IMR-90 (cell line): ENCODE measurements around the gene EREG. TPM values are rescaled to one million over a fixed set of nuclear protein-coding genes. Genes with fewer than 3 reads are reported as not detected.

Source experiments
- ATAC-seq: fragments of 200-7000 bp; cut with Tn5 transposase; 2 replicates; pipeline ENCODE4 v1.9.1; 2020; ENCODE audit warnings: low read depth, mild to moderate bottlenecking, moderate library complexity
- BruUV-seq: library from RNA; stranded (reverse); fragments of 400-500 nt; replicated peaks from 2 replicates; lab custom pipeline; 2021; lab: Mats Ljungman, UMichigan
- CTCF ChIA-PET: fragments of 300-600 bp; formaldehyde crosslinking; extraction: SDS; loops from one replicate; lab custom pipeline; 2021; ENCODE audit warnings: antibody characterized with exemption; lab: Yijun Ruan, JAX
- POLR2A ChIA-PET: fragments of 300-600 bp; sonication (Branson Sonifier 250); formaldehyde crosslinking; loops from one replicate; lab custom pipeline; 2022; ENCODE audit warnings: antibody characterized with exemption; ENCODE audit not compliant: unreplicated experiment; lab: Charles Lee
- DNase-seq: peaks from one replicate; pipeline ENCODE4 v3.0.0; 2013
- H2AFZ ChIP-seq: replicated peaks from 2 replicates; pipeline ENCODE3; 2013; ENCODE audit warnings: low read length, mild to moderate bottlenecking; ENCODE audit not compliant: poor library complexity
- H2AK5ac ChIP-seq: 2 replicates; pipeline ENCODE4 v1.6.1; 2013; ENCODE audit warnings: low read depth, low read length, inconsistent platforms
- H2AK9ac ChIP-seq: replicated peaks from 2 replicates; pipeline ENCODE3; 2013; ENCODE audit warnings: mild to moderate bottlenecking, low read depth, low read length, moderate library complexity; ENCODE audit not compliant: poor library complexity
- H2BK120ac ChIP-seq: 2 replicates; pipeline ENCODE4 v1.6.1; 2013; ENCODE audit warnings: low read depth, low read length, inconsistent platforms
- H2BK15ac ChIP-seq: 3 replicates; pipeline ENCODE4 v1.6.1; 2013; ENCODE audit warnings: low read depth, low read length, inconsistent platforms
- H2BK20ac ChIP-seq: 2 replicates; pipeline ENCODE4 v1.6.1; 2013; ENCODE audit warnings: low read depth, mild to moderate bottlenecking, inconsistent platforms, low read length, moderate library complexity
- H2BK5ac ChIP-seq: 2 replicates; pipeline ENCODE4 v1.6.1; 2013; ENCODE audit warnings: mild to moderate bottlenecking, low read depth, low read length, inconsistent platforms; ENCODE audit not compliant: poor library complexity, severe bottlenecking
- H3K14ac ChIP-seq: replicated peaks from 2 replicates; pipeline ENCODE4 v1.6.1; 2013; ENCODE audit warnings: low read depth, low read length, inconsistent platforms
- H3K18ac ChIP-seq: 2 replicates; pipeline ENCODE4 v1.6.1; 2013; ENCODE audit warnings: low read depth, low read length, control low read depth
- H3K23ac ChIP-seq: 2 replicates; pipeline ENCODE4 v1.6.1; 2013; ENCODE audit warnings: low read depth, low read length, inconsistent platforms
- H3K27ac ChIP-seq: 2 replicates; pipeline ENCODE4 v1.5.1; 2013; ENCODE audit warnings: mild to moderate bottlenecking, control low read depth, low read length; ENCODE audit not compliant: insufficient read depth
- H3K27me3 ChIP-seq: 2 replicates; pipeline ENCODE4 v1.6.1; 2013; ENCODE audit warnings: low read length; ENCODE audit not compliant: control insufficient read depth, insufficient read depth
- H3K36me3 ChIP-seq: 2 replicates; pipeline ENCODE4 v1.6.1; 2013; ENCODE audit warnings: low read length, mixed read lengths; ENCODE audit not compliant: control insufficient read depth, insufficient read depth
- H3K4ac ChIP-seq: 2 replicates; pipeline ENCODE4 v1.6.1; 2013; ENCODE audit warnings: low read depth, low read length, inconsistent platforms
- H3K4me1 ChIP-seq: 2 replicates; pipeline ENCODE4 v1.6.1; 2013; ENCODE audit warnings: low read length, mixed read lengths; ENCODE audit not compliant: control insufficient read depth, insufficient read depth
- H3K4me2 ChIP-seq: 2 replicates; pipeline ENCODE4 v1.6.1; 2013; ENCODE audit warnings: low read depth, mild to moderate bottlenecking, control low read depth, low read length, moderate library complexity
- H3K4me3 ChIP-seq: 2 replicates; pipeline ENCODE4 v1.5.1; 2013; ENCODE audit warnings: low read depth, mild to moderate bottlenecking, control low read depth, low read length, moderate library complexity; ENCODE audit not compliant: insufficient read depth
- H3K56ac ChIP-seq: 2 replicates; pipeline ENCODE4 v1.6.1; 2013; ENCODE audit warnings: low read length, inconsistent platforms; ENCODE audit not compliant: insufficient read depth; ENCODE audit errors: extremely low read depth
- H3K79me1 ChIP-seq, 2 experiments: 2 replicates each; pipeline ENCODE4 v1.6.1; 2013; ENCODE audit warnings: low read length in 2 of 2, inconsistent platforms in 1 of 2, low read depth in 1 of 2
- H3K9ac ChIP-seq: 2 replicates; pipeline ENCODE4 v1.6.1; 2013; ENCODE audit warnings: low read depth, low read length, control low read depth
- H3K9me1 ChIP-seq: 2 replicates; pipeline ENCODE4 v1.6.1; 2013; ENCODE audit warnings: low read length, inconsistent platforms; ENCODE audit not compliant: insufficient read depth
- H3K9me3 ChIP-seq: 2 replicates; pipeline ENCODE4 v1.6.1; 2013; ENCODE audit warnings: low read length; ENCODE audit not compliant: control insufficient read depth, insufficient read depth
- H4K20me1 ChIP-seq: 2 replicates; pipeline ENCODE4 v1.6.1; 2013; ENCODE audit warnings: low read length, inconsistent platforms; ENCODE audit not compliant: insufficient read depth
- H4K5ac ChIP-seq: 2 replicates; pipeline ENCODE4 v1.6.1; 2013; ENCODE audit warnings: mild to moderate bottlenecking, low read depth, low read length, control low read depth
- H4K8ac ChIP-seq, 2 experiments: 2 replicates each; pipeline ENCODE4 v1.6.1; 2013; ENCODE audit warnings: low read depth in 2 of 2, low read length in 2 of 2, control low read depth in 1 of 2, inconsistent platforms in 1 of 2
- H4K91ac ChIP-seq: 2 replicates; pipeline ENCODE4 v1.6.1; 2013; ENCODE audit warnings: low read depth, low read length, inconsistent platforms; ENCODE audit not compliant: insufficient read depth
- BHLHE40 ChIP-seq: fragments of 150-350 bp; IDR thresholded peaks from 2 replicates; pipeline ENCODE4 v1.6.1; 2016; ENCODE audit warnings: mild to moderate bottlenecking, low read depth, low read length
- CEBPB ChIP-seq: IDR thresholded peaks from 2 replicates; pipeline ENCODE4 v1.6.1; 2012; ENCODE audit warnings: low read depth, low read length, improper control_type of control experiment
- CHD1 ChIP-seq: IDR thresholded peaks from 2 replicates; pipeline ENCODE4 v1.6.1; 2012; ENCODE audit warnings: low read depth, low read length, improper control_type of control experiment
- CTCF ChIP-seq: conservative IDR thresholded peaks from 2 replicates; pipeline ENCODE4 v1.5.1; 2012; ENCODE audit warnings: mild to moderate bottlenecking, low read depth, low read length, improper control_type of control experiment
- ELK1 ChIP-seq: fragments of 150-350 bp; IDR thresholded peaks from 2 replicates; pipeline ENCODE4 v1.6.1; 2016; ENCODE audit warnings: low read depth, mild to moderate bottlenecking, low read length, moderate library complexity, borderline replicate concordance
- FOS ChIP-seq: fragments of 150-350 bp; IDR thresholded peaks from 2 replicates; pipeline ENCODE4 v1.6.1; 2016; ENCODE audit warnings: low read depth, low read length
- MAFK ChIP-seq: IDR thresholded peaks from 2 replicates; pipeline ENCODE4 v1.6.1; 2012; ENCODE audit warnings: low read depth, low read length, improper control_type of control experiment
- MAZ ChIP-seq: IDR thresholded peaks from 2 replicates; pipeline ENCODE4 v1.6.1; 2012; ENCODE audit warnings: low read depth, mild to moderate bottlenecking, low read length, improper control_type of control experiment, moderate library complexity, borderline replicate concordance
- MXI1 ChIP-seq: IDR thresholded peaks from 2 replicates; pipeline ENCODE4 v1.6.1; 2012; ENCODE audit warnings: low read depth, mild to moderate bottlenecking, low read length, moderate library complexity, borderline replicate concordance
- NFE2L2 ChIP-seq: fragments of 150-350 bp; IDR thresholded peaks from 2 replicates; pipeline ENCODE4 v1.6.1; 2016; ENCODE audit warnings: low read depth, mild to moderate bottlenecking, low read length
- POLR2A ChIP-seq: IDR thresholded peaks from 2 replicates; pipeline ENCODE4 v1.6.1; 2012; ENCODE audit warnings: mild to moderate bottlenecking, low read depth, low read length
- RAD21 ChIP-seq: IDR thresholded peaks from 2 replicates; pipeline ENCODE4 v1.6.1; 2012; ENCODE audit warnings: low read length, improper control_type of control experiment
- RCOR1 ChIP-seq: IDR thresholded peaks from 2 replicates; pipeline ENCODE4 v1.6.1; 2012; ENCODE audit warnings: mild to moderate bottlenecking, low read length, improper control_type of control experiment; ENCODE audit not compliant: insufficient replicate concordance
- RFX5 ChIP-seq: IDR thresholded peaks from 2 replicates; pipeline ENCODE4 v1.8.0; 2012; ENCODE audit warnings: low read depth, mild to moderate bottlenecking, low read length, moderate library complexity
- SMC3 ChIP-seq: fragments of 150-350 bp; IDR thresholded peaks from 2 replicates; pipeline ENCODE4 v1.6.1; 2016; ENCODE audit warnings: low read depth, mild to moderate bottlenecking, antibody characterized with exemption, low read length, moderate library complexity
- USF2 ChIP-seq: fragments of 150-350 bp; IDR thresholded peaks from 2 replicates; pipeline ENCODE4 v1.6.1; 2017; ENCODE audit warnings: mild to moderate bottlenecking, antibody characterized with exemption, low read length, low read depth
- WGBS, 2 experiments: methylation state at CpG; one replicate each; pipeline versions ENCODE4 v1.1.5 to v1.1.7; 2013; ENCODE audit warnings: missing lambda C conversion rate in 2 of 2; ENCODE audit not compliant: insufficient read length in 1 of 2; ENCODE audit errors: extremely low coverage in 2 of 2; 5-methylcytosine and 5-hydroxymethylcytosine counted together
- dilution Hi-C: fragments of 300-500 bp; cut with HindIII; formaldehyde crosslinking; loops from one replicate; pipeline ENCODE4 v1.14.3; 2018; ENCODE audit warnings: low sequenced_read_pairs; ENCODE audit not compliant: unreplicated experiment
- in situ Hi-C: fragments of 300-500 bp; cut with MboI; formaldehyde crosslinking; loops from 3 replicates; pipeline ENCODE4 v1.14.3; 2019; ENCODE audit warnings: low sequenced_read_pairs, inconsistent platforms, mixed read lengths
- intact Hi-C: fragments of 100-400 bp; cut with micrococcal nuclease; formaldehyde crosslinking; loops from 2 replicates; pipeline ENCODE4 v1.10.0; 2022
- polyA plus RNA-seq, 3 experiments: library from polyadenylated mRNA; depleted of rRNA; stranded (reverse); fragments of >200 nt; gene quantifications; 2 replicates each; pipeline ENCODE4 v1.2.3, GENCODE V29; 2012; ENCODE audit warnings: low replicate concordance in 1 of 3
- total RNA-seq: library from RNA; depleted of rRNA; stranded (reverse); fragments of >200 nt; gene quantifications from 2 replicates; pipeline ENCODE4 v1.2.3, GENCODE V29; 2012

The EREG gene
- total and polyA plus RNA-seq, 2 of the 4 experiments (the other 2 are of a cell fraction) = 0.26 to 0.36 TPM

DNA sequence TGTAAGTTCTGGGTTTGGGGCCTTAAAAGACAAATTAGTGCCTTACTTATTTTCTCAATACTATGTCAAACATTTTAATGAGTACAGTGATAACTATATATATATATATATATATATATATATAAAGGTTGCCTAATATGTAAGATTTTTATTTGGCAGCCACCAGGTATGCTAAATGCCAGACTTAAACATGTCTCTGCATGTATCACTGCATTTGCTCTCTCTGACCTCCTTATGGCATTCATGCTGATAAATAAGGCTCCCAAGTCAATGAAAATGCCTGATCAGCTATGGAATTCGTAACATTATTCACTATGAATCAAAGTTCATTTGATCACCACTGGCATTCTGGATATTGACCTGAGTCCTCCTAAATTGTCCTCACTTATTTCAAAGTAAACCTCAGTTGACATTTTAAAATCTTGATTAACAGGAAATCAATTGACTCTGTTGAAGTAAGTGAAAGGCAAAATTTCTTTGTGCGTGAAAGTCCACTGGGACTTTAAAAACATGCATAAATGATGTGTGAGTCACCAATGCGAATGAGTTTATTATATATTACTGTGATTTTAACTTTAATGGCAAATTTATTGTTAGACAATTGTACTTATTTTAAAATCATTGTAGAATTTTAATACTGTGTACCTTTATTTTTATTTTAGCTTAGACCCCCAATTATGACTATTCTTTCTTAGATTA lies 50.8 kb downstream of the EREG start:
- CTCF ChIA-PET = interaction anchor here (0.9 kb wide), 1 partner anchor 29 kb away, joined by 3 read pairs; the partner anchor contains the start of gene AREG

More for the DNA sequence above, 50.8 kb downstream of the EREG start:
- Histone ChIP-seq H3K27me3 (no peaks in the 10 kb centered on the region), H3K9ac (no peak overlapping the region), H4K8ac (no peak overlapping the region), H3K79me1 (no peaks in the 10 kb centered on the region), H3K18ac (no peak overlapping the region; the same call in 1 of the 2 replicates), H3K4ac (no peak overlapping the region), H2AK5ac (no peak overlapping the region), H3K27ac (no peak overlapping the region), H2BK120ac (no peak overlapping the region), H3K56ac (no peak overlapping the region), H3K9me3 (no peaks in the 10 kb centered on the region), H3K14ac (no peak overlapping the region), H2AK9ac (no peak overlapping the region), H3K4me2 (no peak overlapping the region), H2AFZ (no peak overlapping the region), H2BK5ac (no peak overlapping the region), H3K9me1 (peaks cover 3% of the 10 kb centered on the region; the same call in 1 of the 2 replicates), H3K4me3 (no peak overlapping the region), H3K4me1 (peaks cover 5% of the 10 kb centered on the region; the same call in 1 of the 2 replicates), H3K36me3 (no peaks in the 10 kb centered on the region), H4K91ac (no peak overlapping the region), H3K23ac (no peak overlapping the region), H2BK20ac (no peak overlapping the region; the same call in 1 of the 2 replicates), H2BK15ac (no peak overlapping the region), H4K20me1 (no peaks in the 10 kb centered on the region), H4K5ac (no peak overlapping the region)
- in situ Hi-C loops = no loop called here
- WGBS, 2 experiments = no CpG with 5 or more reads among the region's 3 CpGs
- POLR2A ChIA-PET = no interaction called here
- DNase-seq = peak; percentile 8
- dilution Hi-C loops = no loop called here
- no peak for ATAC-seq
- BruUV-seq = no TSS peak
- intact Hi-C loops = no loop called here
- no peak for TF ChIP-seq SMC3
- TF ChIP-seq BHLHE40 = no peak
- no peak for TF ChIP-seq ELK1
- TF ChIP-seq POLR2A = no peak
- no peak for TF ChIP-seq RFX5
- TF ChIP-seq CEBPB = no peak
- no peak for TF ChIP-seq CTCF
- TF ChIP-seq MAFK = no peak
- TF ChIP-seq MXI1 = no peak
- no peak for TF ChIP-seq USF2
- no peak for TF ChIP-seq NFE2L2
- no peak for TF ChIP-seq FOS
- no peak for TF ChIP-seq RAD21
- no peak for TF ChIP-seq MAZ
- TF ChIP-seq RCOR1 = no peak
- TF ChIP-seq CHD1 = no peak
